GM06990 (cell line): Measurements from ENCODE around the gene PPARG.
"Not testable (repeated sequence)": the region's sequence is repeated elsewhere in the genome, so short reads cannot be mapped to it uniquely, and the experiment has no call there.

Source experiments
- DNase-seq: peaks from one replicate; pipeline ENCODE4 v3.0.0-alpha.2; 2011; ENCODE audit not compliant: insufficient read length; ENCODE audit errors: extremely low read depth
- H3K27me3 ChIP-seq: replicated peaks from 2 replicates; pipeline ENCODE4 v1.6.0; 2011; ENCODE audit warnings: low read length; ENCODE audit not compliant: control insufficient read depth, insufficient read depth
- H3K36me3 ChIP-seq: 2 replicates; pipeline ENCODE4 v1.5.1; 2011; ENCODE audit warnings: low read length; ENCODE audit not compliant: control insufficient read depth, insufficient read depth
- H3K4me3 ChIP-seq: replicated peaks from 2 replicates; pipeline ENCODE4 v1.5.1; 2011; ENCODE audit warnings: low read depth, mild to moderate bottlenecking, control low read depth, low read length
- CTCF ChIP-seq: IDR thresholded peaks from 2 replicates; pipeline ENCODE4 v1.5.1; 2011; ENCODE audit warnings: low read length, control low read depth, mild to moderate bottlenecking, inconsistent platforms; ENCODE audit not compliant: insufficient read depth, poor library complexity, severe bottlenecking

Gene PPARG

DNA sequence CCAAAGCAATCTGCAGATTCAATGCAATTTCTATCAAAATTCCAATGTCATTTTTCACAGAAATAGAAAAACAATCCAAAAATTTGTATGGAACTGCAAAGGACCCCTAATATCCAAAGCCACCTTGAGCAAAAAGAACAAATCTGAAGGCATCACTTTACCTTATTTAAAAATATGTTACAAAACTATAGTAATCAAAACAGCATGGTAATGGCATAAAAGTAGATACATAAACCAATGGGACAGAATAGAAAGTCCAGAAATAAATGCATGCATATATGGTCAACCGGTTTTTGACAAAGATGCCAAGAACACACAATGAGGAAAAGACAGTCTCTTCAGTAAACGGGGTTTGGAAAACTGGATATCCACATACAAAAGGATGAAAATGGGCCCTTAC, 39.4 kb upstream of the PPARG start:
- TF ChIP-seq CTCF = no peak
- no peaks in the 10 kb centered on the region for H3K36me3 ChIP-seq
- H3K27me3 ChIP-seq = no peaks in the 10 kb centered on the region
- no peak overlapping the region for H3K4me3 ChIP-seq
- DNase-seq = no peak

- Histone ChIP-seq H3K4me3 (no peak overlapping the region), H3K27me3 (no peaks in the 10 kb centered on the region), H3K36me3 (no peaks in the 10 kb centered on the region)
- no peak for DNase-seq
- TF ChIP-seq CTCF = no peak
These were observed 36.0 kb upstream of the PPARG start for GRCh38 chr3:12252889-12253288.

DNA sequence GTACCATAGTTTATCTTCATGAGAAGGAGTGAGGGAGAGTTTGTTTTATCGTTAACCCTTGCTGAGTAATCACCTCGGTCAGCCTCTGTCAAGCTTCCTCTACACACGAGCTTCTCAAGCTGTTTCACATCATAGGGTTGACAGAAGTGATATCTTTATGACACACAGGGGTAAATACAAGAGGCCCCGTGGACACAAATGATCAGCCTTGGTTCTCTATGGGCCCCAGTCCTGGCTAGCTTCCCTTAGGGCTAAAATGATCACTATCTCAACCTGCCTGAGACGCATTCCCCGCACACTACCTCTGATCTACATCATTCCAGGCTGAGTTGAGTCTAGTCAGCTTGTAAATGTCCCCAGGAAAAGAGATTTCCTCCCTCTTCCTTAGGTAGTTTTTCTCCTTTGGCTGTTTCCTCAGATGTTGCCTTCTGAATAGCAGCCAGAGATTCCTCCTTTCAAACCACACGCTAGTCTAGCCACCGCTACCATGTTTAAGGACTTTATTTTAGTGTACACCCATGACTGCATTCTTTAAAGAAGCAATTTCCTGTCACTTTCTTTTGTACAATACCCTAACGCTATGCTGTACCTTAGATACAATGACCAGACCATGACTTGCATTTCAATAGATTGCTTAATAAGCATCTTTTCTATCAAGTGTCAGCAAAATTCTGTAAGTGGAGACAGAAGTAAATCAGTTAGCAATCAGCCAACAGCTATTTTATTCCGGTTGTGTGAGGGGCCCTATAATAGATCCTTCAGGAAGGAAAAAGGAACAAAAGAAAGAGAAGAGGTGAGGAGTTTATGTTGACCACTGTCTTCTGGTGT, 35.1 kb upstream of the PPARG start:
- TF ChIP-seq CTCF = no peak
- DNase-seq = no peak
- no peak overlapping the region for H3K4me3 ChIP-seq
- no peaks in the 10 kb centered on the region for H3K27me3 ChIP-seq
- no peaks in the 10 kb centered on the region for H3K36me3 ChIP-seq

DNA sequence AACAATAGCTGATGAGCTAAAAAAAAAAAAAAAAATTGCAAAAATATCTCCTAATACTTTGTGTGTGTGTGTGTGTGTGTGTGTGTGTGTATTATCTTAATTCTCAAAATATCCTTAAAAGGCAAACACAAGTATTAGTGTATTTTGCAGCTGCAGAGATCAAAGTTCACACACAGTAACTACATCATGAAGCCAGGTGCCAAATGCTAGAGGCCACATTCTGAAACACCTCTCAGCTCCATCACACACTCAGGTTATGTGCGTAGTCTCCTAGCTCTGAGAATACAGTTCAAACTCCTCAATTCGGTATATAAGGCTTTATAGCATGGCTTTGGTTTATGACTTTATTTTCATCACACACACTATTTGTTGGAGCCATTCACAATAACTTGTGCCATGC, 33.5 kb upstream of the PPARG start:
- no peak for TF ChIP-seq CTCF
- Histone ChIP-seq H3K4me3 (no peak overlapping the region), H3K27me3 (no peaks in the 10 kb centered on the region), H3K36me3 (no peaks in the 10 kb centered on the region)
- DNase-seq = no peak

DNA sequence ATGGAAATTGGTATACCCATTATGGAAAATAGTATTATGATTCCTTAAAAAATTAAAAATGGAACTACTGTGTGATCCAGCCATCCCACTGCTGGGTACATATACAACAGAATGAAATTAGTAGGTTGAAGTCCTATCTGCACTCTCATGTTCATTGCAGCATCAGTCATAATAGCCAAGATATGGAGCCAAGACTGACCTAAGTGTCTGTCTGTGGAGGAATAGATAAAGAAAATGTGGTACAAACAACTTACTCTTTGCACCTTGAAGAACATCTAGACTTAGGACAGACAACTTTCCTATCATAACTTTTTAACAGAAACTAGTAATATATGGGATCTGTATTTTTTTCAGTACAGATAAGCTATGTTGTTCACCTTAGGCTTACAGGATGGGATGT, 30.0 kb upstream of the PPARG start:
- H3K27me3 ChIP-seq = no peaks in the 10 kb centered on the region
- no peaks in the 10 kb centered on the region for H3K36me3 ChIP-seq
- TF ChIP-seq CTCF = no peak
- no peak for DNase-seq
- no peak overlapping the region for H3K4me3 ChIP-seq

- DNase-seq, H3K36me3 ChIP-seq, H3K4me3 ChIP-seq, H3K27me3 ChIP-seq: not testable (repeated sequence)
These were observed 26.7 kb upstream of the PPARG start for GRCh38 chr3:12262173-12262572.
